ELF-1 (cell line): Measurements from ENCODE around the gene MAML3.

Experiments
- DNase-seq: peaks from one replicate; pipeline ENCODE4 v3.0.0-alpha.2; 2016; ENCODE audit warnings: low read depth, low spot score

Gene MAML3

GRCh38 chr4:139902321-139903320, 251.4 kb downstream of the MAML3 start:
- DNase-seq = no peak

GRCh38 chr4:139901531-139902320, 252.3 kb downstream of the MAML3 start:
- DNase-seq = no peak

- DNase-seq = no peak
Measured at GRCh38 chr4:139900964-139901376, 253.0 kb downstream of the MAML3 start.

- no peak for DNase-seq
Measured at GRCh38 chr4:139899346-139899745, 254.6 kb downstream of the MAML3 start.

GRCh38 chr4:139898293-139898692, 255.7 kb downstream of the MAML3 start:
- DNase-seq = no peak

- DNase-seq = no peak
Measured at GRCh38 chr4:139896091-139896604, 257.8 kb downstream of the MAML3 start.

- DNase-seq = no peak
Measured at GRCh38 chr4:139893801-139894200, 260.2 kb downstream of the MAML3 start.

- peak; percentile 57 for DNase-seq
Measured at GRCh38 chr4:139892973-139893736, 260.8 kb downstream of the MAML3 start.

GRCh38 chr4:139890816-139891215, 263.2 kb downstream of the MAML3 start:
- DNase-seq = no peak

GRCh38 chr4:139889901-139890300, 264.1 kb downstream of the MAML3 start:
- DNase-seq = no peak

- DNase-seq = peak; percentile 84
Measured at GRCh38 chr4:139889264-139889663, 264.7 kb downstream of the MAML3 start.

GRCh38 chr4:139887962-139888735, 265.8 kb downstream of the MAML3 start:
- no peak for DNase-seq

- no peak for DNase-seq
Measured at GRCh38 chr4:139887376-139887802, 266.6 kb downstream of the MAML3 start.

- DNase-seq = no peak
Measured at GRCh38 chr4:139886798-139887197, 267.2 kb downstream of the MAML3 start.

GRCh38 chr4:139884438-139884837, 269.5 kb downstream of the MAML3 start:
- DNase-seq = no peak

GRCh38 chr4:139880841-139881240, 273.1 kb downstream of the MAML3 start:
- DNase-seq = no peak

- no peak for DNase-seq
Measured at GRCh38 chr4:139878050-139878449, 275.9 kb downstream of the MAML3 start.

- DNase-seq = no peak
Measured at GRCh38 chr4:139876337-139876941, 277.5 kb downstream of the MAML3 start.

GRCh38 chr4:139875411-139875825, 278.6 kb downstream of the MAML3 start:
- DNase-seq = peak; percentile 90
